Rectal smooth muscle tissue (tissue), 1 donor: Measurements from ENCODE around the gene ZBTB16.
A peak's percentile ranks its signal among the peaks of the same experiment; 100 is the strongest.

ENCODE experiments used
- H3K27ac ChIP-seq: one replicate; pipeline ENCODE4 v1.7.0; 2013; ENCODE audit warnings: low read depth, low read length, inconsistent platforms
- H3K27me3 ChIP-seq: one replicate; pipeline ENCODE4 v1.7.0; 2013; ENCODE audit warnings: low read length; ENCODE audit not compliant: control insufficient read depth, insufficient read depth
- H3K36me3 ChIP-seq: one replicate; pipeline ENCODE4 v1.7.0; 2013; ENCODE audit warnings: low read length; ENCODE audit not compliant: control insufficient read depth, insufficient read depth
- H3K4me1 ChIP-seq: one replicate; pipeline ENCODE4 v1.7.0; 2013; ENCODE audit warnings: low read length; ENCODE audit not compliant: control insufficient read depth, insufficient read depth
- H3K4me3 ChIP-seq: one replicate; pipeline ENCODE4 v1.7.0; 2013; ENCODE audit warnings: low read length
- H3K9ac ChIP-seq: one replicate; pipeline ENCODE4 v1.7.0; 2013; ENCODE audit warnings: low read length

ZBTB16 gene

DNA sequence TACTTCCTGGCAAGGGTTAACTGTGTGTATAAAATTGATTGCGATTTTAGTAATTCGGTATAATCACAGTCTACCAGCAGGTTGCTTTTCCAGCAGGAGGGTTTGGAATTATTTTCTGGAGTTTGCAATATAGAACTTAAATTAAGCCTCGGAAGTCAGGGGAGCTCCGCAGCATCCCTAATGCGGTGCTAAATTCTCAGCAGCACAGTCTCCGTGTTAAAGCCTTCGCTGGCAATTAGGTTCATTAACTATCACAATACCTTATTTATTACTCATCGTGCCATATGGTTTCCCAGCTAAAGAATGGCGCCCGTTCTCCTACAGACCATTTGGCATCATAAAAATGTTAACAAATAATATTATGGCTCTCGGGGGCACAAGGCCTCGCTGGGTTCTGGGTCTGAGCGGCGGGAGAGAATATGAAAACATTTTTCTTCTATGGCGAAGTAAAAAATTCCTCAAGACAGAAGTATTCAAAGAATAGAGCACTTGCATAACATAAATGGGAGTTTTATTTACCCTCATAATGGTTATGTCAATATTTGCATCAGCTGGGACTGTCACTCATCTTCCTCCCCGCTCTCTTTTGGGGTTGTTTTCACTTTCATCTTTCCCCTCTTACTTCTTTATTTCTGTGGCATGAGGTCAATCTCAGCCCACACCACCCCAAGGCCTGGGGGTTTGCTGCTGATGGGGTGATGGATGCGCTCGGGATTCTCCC is 28.1 kb upstream of the ZBTB16 start:
- Histone ChIP-seq H3K36me3 (no peaks in the 10 kb centered on the region), H3K4me1 (peaks cover 8% of the 10 kb centered on the region), H3K4me3 (no peak overlapping the region), H3K27ac (no peak overlapping the region), H3K27me3 (no peaks in the 10 kb centered on the region), H3K9ac (no peak overlapping the region)

DNA sequence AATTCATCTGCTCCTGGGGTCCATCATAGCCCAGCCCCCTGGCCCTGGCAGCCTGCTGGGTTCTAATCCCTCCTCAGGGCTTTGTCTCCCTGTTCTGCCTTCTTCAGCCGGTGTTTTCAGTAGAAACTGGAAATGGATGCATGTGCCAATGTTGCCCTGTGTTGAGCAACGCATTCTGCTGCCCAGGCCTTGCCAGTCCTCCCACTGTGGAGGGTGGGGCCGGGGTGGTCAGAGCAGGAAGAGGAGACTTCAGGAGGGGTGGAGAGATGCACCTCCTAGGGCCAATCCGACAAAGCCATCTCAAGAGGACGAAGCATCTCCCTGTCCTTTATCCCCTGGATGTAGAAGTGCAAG is 27.6 kb upstream of the ZBTB16 start:
- Histone ChIP-seq H3K4me3 (no peak overlapping the region), H3K36me3 (no peaks in the 10 kb centered on the region)

DNA sequence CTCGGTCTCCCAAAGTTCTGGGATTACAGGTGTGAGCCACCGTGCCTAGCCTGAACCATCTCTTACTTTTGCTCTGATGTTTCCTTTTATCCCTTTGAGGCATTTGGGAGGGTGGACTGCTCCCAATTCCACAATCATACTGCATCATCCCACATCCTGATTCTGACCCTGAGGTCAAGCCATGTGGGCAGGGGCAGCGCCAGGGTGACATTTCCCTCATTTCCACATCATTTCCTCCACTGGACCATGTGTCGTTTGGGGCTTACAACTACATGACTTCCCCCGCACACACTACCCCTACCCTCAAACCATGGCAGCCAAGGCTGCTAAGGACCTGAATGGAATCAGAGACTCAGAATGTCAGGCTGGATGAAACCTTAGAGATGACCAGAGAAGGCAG is 26.4 kb upstream of the ZBTB16 start:
- no peak overlapping the region for H3K27ac ChIP-seq
- H3K27me3 ChIP-seq, result no peaks in the 10 kb centered on the region
- H3K36me3 ChIP-seq, result no peaks in the 10 kb centered on the region
- no peak overlapping the region for H3K9ac ChIP-seq
- peaks cover 9% of the 10 kb centered on the region for H3K4me1 ChIP-seq
- no peak overlapping the region for H3K4me3 ChIP-seq

More for the DNA sequence above, 27.6 kb upstream of the ZBTB16 start:
- H3K9ac ChIP-seq, result no peak overlapping the region
- H3K27me3 ChIP-seq, result no peaks in the 10 kb centered on the region
- H3K4me1 ChIP-seq, result peaks cover 14% of the 10 kb centered on the region
- no peak overlapping the region for H3K27ac ChIP-seq

GRCh38 chr11:114033572-114033971 is 25.9 kb upstream of the ZBTB16 start:
- Histone ChIP-seq H3K4me3 (no peak overlapping the region), H3K27ac (no peak overlapping the region), H3K36me3 (no peaks in the 10 kb centered on the region), H3K9ac (no peak overlapping the region), H3K4me1 (peaks cover 8% of the 10 kb centered on the region), H3K27me3 (no peaks in the 10 kb centered on the region)

GRCh38 chr11:114034956-114035355 is 24.6 kb upstream of the ZBTB16 start:
- no peak overlapping the region for H3K9ac ChIP-seq
- peaks cover 8% of the 10 kb centered on the region for H3K4me1 ChIP-seq
- no peaks in the 10 kb centered on the region for H3K27me3 ChIP-seq
- no peak overlapping the region for H3K27ac ChIP-seq
- no peaks in the 10 kb centered on the region for H3K36me3 ChIP-seq
- H3K4me3 ChIP-seq, result no peak overlapping the region

GRCh38 chr11:114036147-114036811 is 23.2 kb upstream of the ZBTB16 start:
- Histone ChIP-seq H3K9ac (no peak overlapping the region), H3K27ac (peak overlapping the region; percentile 49), H3K4me3 (peak overlapping the region; percentile 52), H3K4me1 (peaks cover 15% of the 10 kb centered on the region), H3K36me3 (no peaks in the 10 kb centered on the region), H3K27me3 (no peaks in the 10 kb centered on the region)

GRCh38 chr11:114036958-114037357 is 22.6 kb upstream of the ZBTB16 start:
- no peak overlapping the region for H3K27ac ChIP-seq
- H3K36me3 ChIP-seq, result no peaks in the 10 kb centered on the region
- no peak overlapping the region for H3K4me3 ChIP-seq

DNA sequence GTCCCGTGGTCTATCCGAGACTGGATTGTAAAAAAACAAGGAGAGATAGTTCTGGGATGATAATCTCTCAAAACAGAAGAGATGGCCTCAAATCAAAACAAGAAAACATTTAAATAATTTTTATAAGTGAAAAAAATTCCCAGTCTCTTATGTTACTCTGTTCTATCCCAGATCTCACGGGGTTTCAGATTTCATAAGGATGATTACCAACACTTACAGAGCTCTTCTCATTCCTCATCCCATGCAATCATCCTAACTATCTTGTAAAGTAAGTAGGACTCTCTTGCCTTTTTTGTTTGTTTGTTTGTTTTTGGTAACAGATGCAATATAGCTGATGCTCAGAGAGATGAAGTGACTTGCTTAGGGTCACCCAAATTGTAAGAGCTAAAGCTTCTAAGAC is 20.0 kb upstream of the ZBTB16 start:
- Histone ChIP-seq H3K36me3 (no peaks in the 10 kb centered on the region), H3K27me3 (no peaks in the 10 kb centered on the region), H3K9ac (no peak overlapping the region), H3K4me1 (peaks cover 15% of the 10 kb centered on the region), H3K27ac (peak overlapping the region; percentile 84), H3K4me3 (no peak overlapping the region)

More at GRCh38 chr11:114036958-114037357, 22.6 kb upstream of the ZBTB16 start:
- H3K27me3 ChIP-seq, result no peaks in the 10 kb centered on the region
- H3K4me1 ChIP-seq, result peaks cover 15% of the 10 kb centered on the region
- H3K9ac ChIP-seq, result no peak overlapping the region

DNA sequence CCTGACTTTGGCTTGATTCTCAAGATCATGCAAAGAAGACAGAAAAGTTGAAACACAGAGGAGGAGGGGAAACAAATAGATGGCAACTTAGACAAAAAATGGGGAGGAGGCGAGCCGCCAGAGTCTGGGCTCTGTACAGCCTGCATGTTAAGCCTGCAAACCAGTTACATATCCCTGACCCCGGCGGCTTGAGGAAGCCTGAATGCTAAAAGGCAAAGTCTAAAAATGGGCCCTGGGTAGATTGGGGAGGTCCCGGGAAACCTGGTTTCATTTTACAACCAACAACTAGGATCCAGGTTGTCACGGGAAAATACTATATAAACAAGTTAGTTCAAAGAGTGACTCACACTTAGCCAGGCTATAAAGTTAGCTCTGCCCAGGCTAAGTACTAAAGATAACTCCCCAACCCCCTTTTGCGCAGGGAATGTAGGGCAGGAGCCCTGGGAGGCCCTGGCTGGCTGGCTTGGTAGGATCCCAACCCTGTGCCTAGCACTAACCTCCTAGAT is 18.8 kb upstream of the ZBTB16 start:
- no peak overlapping the region for H3K9ac ChIP-seq
- no peak overlapping the region for H3K4me3 ChIP-seq
- H3K27ac ChIP-seq, result peak overlapping the region; percentile 84
- no peaks in the 10 kb centered on the region for H3K27me3 ChIP-seq
- peaks cover 15% of the 10 kb centered on the region for H3K4me1 ChIP-seq
- no peaks in the 10 kb centered on the region for H3K36me3 ChIP-seq

GRCh38 chr11:114042234-114042633 is 17.3 kb upstream of the ZBTB16 start:
- Histone ChIP-seq H3K27me3 (no peaks in the 10 kb centered on the region), H3K27ac (no peak overlapping the region), H3K9ac (no peak overlapping the region), H3K4me1 (peaks cover 7% of the 10 kb centered on the region), H3K36me3 (no peaks in the 10 kb centered on the region), H3K4me3 (no peak overlapping the region)

GRCh38 chr11:114044042-114044871 is 15.3 kb upstream of the ZBTB16 start:
- no peaks in the 10 kb centered on the region for H3K36me3 ChIP-seq
- H3K4me1 ChIP-seq, result peaks cover 7% of the 10 kb centered on the region
- no peak overlapping the region for H3K27ac ChIP-seq
- no peaks in the 10 kb centered on the region for H3K27me3 ChIP-seq
- no peak overlapping the region for H3K9ac ChIP-seq
- H3K4me3 ChIP-seq, result no peak overlapping the region

- no peak overlapping the region for H3K4me3 ChIP-seq
- no peak overlapping the region for H3K9ac ChIP-seq
- no peaks in the 10 kb centered on the region for H3K27me3 ChIP-seq
- H3K36me3 ChIP-seq, result no peaks in the 10 kb centered on the region
- no peak overlapping the region for H3K27ac ChIP-seq
- no peaks in the 10 kb centered on the region for H3K4me1 ChIP-seq
These were observed 12.2 kb upstream of the ZBTB16 start for GRCh38 chr11:114047327-114047726.
